HepG2 (cell line): ENCODE results near the gene TMEM120A. TPM values are rescaled to one million over a fixed set of nuclear protein-coding genes. Genes with fewer than 3 reads are reported as not detected.

ENCODE experiments used
- AKNA ChIP-seq: sonication (generic); formaldehyde crosslinking; IDR thresholded peaks from 2 replicates; pipeline ENCODE4 v1.4.0; 2020; ENCODE audit warnings: missing genetic modification reagents, borderline replicate concordance
- ATF7-NPFF ChIP-seq: sonication (generic); formaldehyde crosslinking; IDR thresholded peaks from 2 replicates; pipeline ENCODE4 v1.8.1; 2023; ENCODE audit warnings: mild to moderate bottlenecking, low read depth, missing genetic modification reagents, moderate library complexity
- CEBPB ChIP-seq: IDR thresholded peaks from 2 replicates; pipeline ENCODE4 v1.6.1; 2011; ENCODE audit warnings: low read depth, low read length, improper control_type of control experiment, borderline replicate concordance
- CEBPG ChIP-seq: IDR thresholded peaks from 2 replicates; pipeline ENCODE4 v1.6.1; 2016
- CHD2 ChIP-seq: IDR thresholded peaks from 2 replicates; pipeline ENCODE4 v1.6.1; 2011; ENCODE audit warnings: low read depth, low read length, improper control_type of control experiment
- KDM4B ChIP-seq: sonication (generic); formaldehyde crosslinking; IDR thresholded peaks from 2 replicates; pipeline ENCODE4 v1.4.0; 2020; ENCODE audit warnings: missing genetic modification reagents
- PCBP2 ChIP-seq: fragments of 200-400 bp; formaldehyde crosslinking; optimal IDR thresholded peaks from 2 replicates; pipeline ENCODE3; 2018; ENCODE audit warnings: low read length, low read depth; ENCODE audit not compliant: poor library complexity, severe bottlenecking
- PLSCR1 ChIP-seq: sonication (generic); formaldehyde crosslinking; IDR thresholded peaks from 2 replicates; pipeline ENCODE4 v1.5.0; 2020; ENCODE audit warnings: missing genetic modification reagents, mild to moderate bottlenecking, borderline replicate concordance
- SALL2 ChIP-seq: sonication (generic); formaldehyde crosslinking; IDR thresholded peaks from 2 replicates; pipeline ENCODE4 v1.8.1; 2023; ENCODE audit warnings: mild to moderate bottlenecking, missing genetic modification reagents, inconsistent platforms
- ZBTB33 ChIP-seq: sonication (generic); formaldehyde crosslinking; IDR thresholded peaks from 2 replicates; pipeline ENCODE4 v1.4.0; 2020; ENCODE audit warnings: missing genetic modification reagents
- ZFP1 ChIP-seq: IDR thresholded peaks from 2 replicates; pipeline ENCODE4 v1.6.1; 2016
- ZFP82 ChIP-seq: sonication (generic); formaldehyde crosslinking; IDR thresholded peaks from 2 replicates; pipeline ENCODE4 v1.5.1; 2020; ENCODE audit warnings: mild to moderate bottlenecking, missing genetic modification reagents, borderline replicate concordance
- ZNF207 ChIP-seq: fragments of 450-650 bp; IDR thresholded peaks from 2 replicates; pipeline ENCODE4 v1.6.1; 2016; ENCODE audit warnings: antibody characterized with exemption, borderline replicate concordance
- ZNF24 ChIP-seq: fragments of 450-650 bp; IDR thresholded peaks from 2 replicates; pipeline ENCODE4 v1.6.1; 2017; ENCODE audit warnings: antibody characterized with exemption, mild to moderate bottlenecking
- ZNF432 ChIP-seq: sonication (generic); formaldehyde crosslinking; IDR thresholded peaks from 2 replicates; pipeline ENCODE4 v1.5.0; 2020; ENCODE audit warnings: missing genetic modification reagents, mild to moderate bottlenecking, borderline replicate concordance
- ZNF619 ChIP-seq: sonication (generic); formaldehyde crosslinking; IDR thresholded peaks from 2 replicates; pipeline ENCODE4 v1.4.0; 2020; ENCODE audit warnings: mild to moderate bottlenecking, missing genetic modification reagents
- ZNF724P ChIP-seq: sonication (generic); formaldehyde crosslinking; IDR thresholded peaks from 2 replicates; pipeline ENCODE4 v1.8.0; 2022; ENCODE audit warnings: missing genetic modification reagents, borderline replicate concordance
- ZSCAN22 ChIP-seq: sonication (generic); formaldehyde crosslinking; IDR thresholded peaks from 2 replicates; pipeline ENCODE4 v1.4.0; 2020; ENCODE audit warnings: mild to moderate bottlenecking, missing genetic modification reagents
- polyA plus RNA-seq, 8 experiments: library from polyadenylated mRNA; depleted of rRNA in 3 of 8; stranded (reverse) in 7 of 8; unstranded in 1 of 8; fragments of >200 nt; fragmentation: Illumina TruSeq in 4 of 8; extraction: Trizol in 4 of 8; gene quantifications; 2 replicates each; pipeline versions ENCODE4 v1.2.1 to v1.2.3, GENCODE V29; 2011 to 2016; ENCODE audit warnings: low read depth in 4 of 8, missing spikeins in 1 of 8, mixed read lengths in 1 of 8; ENCODE audit not compliant: insufficient read depth in 1 of 8
- total RNA-seq, 5 experiments: library from RNA; depleted of rRNA; stranded (reverse); fragments of >200 nt; fragmentation: Illumina TruSeq; extraction: Trizol; gene quantifications; 2 replicates each; pipeline ENCODE4 v1.2.3, GENCODE V29; 2016; ENCODE audit warnings: low read depth in 1 of 5
- TF ChIP-seq, protein P1 (sequence below): sonication (generic); formaldehyde crosslinking; IDR thresholded peaks from 2 replicates; pipeline ENCODE4 v1.5.0; 2020; ENCODE audit warnings: missing genetic modification reagents

The TMEM120A gene
- total and polyA plus RNA-seq, 2 of the 13 experiments (the other 11 are each of a cell fraction or from before 2014, with no cell fraction given) = 40.3 to 102 TPM

- TF ChIP-seq, protein P1, sequence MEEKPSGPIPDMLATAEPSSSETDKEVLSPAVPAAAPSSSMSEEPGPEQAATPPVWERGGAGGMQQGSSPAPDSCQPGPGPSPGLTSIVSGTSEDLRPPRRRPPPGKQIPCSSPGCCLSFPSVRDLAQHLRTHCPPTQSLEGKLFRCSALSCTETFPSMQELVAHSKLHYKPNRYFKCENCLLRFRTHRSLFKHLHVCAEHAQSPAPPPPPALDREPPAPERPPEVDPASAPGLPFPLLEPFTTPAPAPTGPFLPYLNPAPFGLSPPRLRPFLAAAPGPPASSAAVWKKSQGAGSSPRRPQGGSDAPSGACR (CRISPR knock-in tag) = no peak
- TF ChIP-seq SALL2 (CRISPR knock-in tag) = 0 out of 2 replicates have a peak, but pooled peaks have one; percentile 34
- TF ChIP-seq ZSCAN22 = no peak
- no peak for TF ChIP-seq ZNF724P (CRISPR knock-in tag)
- no peak for TF ChIP-seq ZNF619 (CRISPR knock-in tag)
- TF ChIP-seq AKNA (CRISPR knock-in tag) = no peak
- peak; percentile 68 for TF ChIP-seq CEBPB
- TF ChIP-seq CHD2 = no peak
- no peak for TF ChIP-seq ZFP82 (CRISPR knock-in tag)
- 0 out of 2 replicates have a peak, but pooled peaks have one; percentile 6 for TF ChIP-seq CEBPG (CRISPR knock-in tag)
- TF ChIP-seq KDM4B (CRISPR knock-in tag) = no peak
- no peak for TF ChIP-seq PLSCR1
- TF ChIP-seq ATF7-NPFF (CRISPR knock-in tag) = no peak
- no peak for TF ChIP-seq ZNF207
- no peak for TF ChIP-seq PCBP2
- no peak for TF ChIP-seq ZFP1 (CRISPR knock-in tag)
- no peak for TF ChIP-seq ZNF24
- TF ChIP-seq ZBTB33 (CRISPR knock-in tag) = peak; percentile 39; the same call in 1 of the 2 replicates
- no peak for TF ChIP-seq ZNF432 (CRISPR knock-in tag)
Measured at GRCh38 chr7:75971961-75972763, 22.2 kb downstream of the TMEM120A start (continued).
